Left forelimb (tissue), 1 donor: ENCODE results near the gene KNL1.
A peak's percentile ranks its signal among the peaks of the same experiment; 100 is the strongest.
"Not testable (repeated sequence)": the region's sequence is repeated elsewhere in the genome, so short reads cannot be mapped to it uniquely, and the experiment has no call there.

Experiments used
- DNase-seq: peaks from one replicate; pipeline ENCODE4 v3.0.0-alpha.2; 2018; ENCODE audit warnings: low spot score

The KNL1 gene

GRCh38 chr15:40584191-40584590 lies 9.9 kb upstream of the KNL1 start:
- no peak for DNase-seq

GRCh38 chr15:40590667-40591050 lies 3.4 kb upstream of the KNL1 start:
- DNase-seq = no peak

- no peak for DNase-seq
Observed at GRCh38 chr15:40591389-40591788, 2.7 kb upstream of the KNL1 start.

- DNase-seq = no peak
Observed at GRCh38 chr15:40593165-40593564, 884 bp upstream of the KNL1 start.

GRCh38 chr15:40594429-40594836 lies 384 bp downstream of the KNL1 start:
- peak; percentile 81 for DNase-seq

- no peak for DNase-seq
Observed at GRCh38 chr15:40595219-40595618, 1.2 kb downstream of the KNL1 start.

- no peak for DNase-seq
Observed at GRCh38 chr15:40595773-40596172, 1.7 kb downstream of the KNL1 start.

- DNase-seq = no peak
Observed at GRCh38 chr15:40597024-40597423, 3.0 kb downstream of the KNL1 start.

- DNase-seq = no peak
Observed at GRCh38 chr15:40598126-40598525, 4.1 kb downstream of the KNL1 start.

- no peak for DNase-seq
Observed at GRCh38 chr15:40598672-40599071, 4.6 kb downstream of the KNL1 start.

GRCh38 chr15:40600956-40601355 lies 6.9 kb downstream of the KNL1 start:
- DNase-seq = no peak

- no peak for DNase-seq
Observed at GRCh38 chr15:40603935-40604334, 9.9 kb downstream of the KNL1 start.

- no peak for DNase-seq
Observed at GRCh38 chr15:40613080-40613479, 19.0 kb downstream of the KNL1 start.

GRCh38 chr15:40618023-40618422 lies 24.0 kb downstream of the KNL1 start:
- DNase-seq = no peak

GRCh38 chr15:40618906-40619305 lies 24.9 kb downstream of the KNL1 start:
- no peak for DNase-seq

GRCh38 chr15:40623361-40623760 lies 29.3 kb downstream of the KNL1 start:
- no peak for DNase-seq

- no peak for DNase-seq
Observed at GRCh38 chr15:40630313-40630712, 36.3 kb downstream of the KNL1 start.

- DNase-seq = no peak
Observed at GRCh38 chr15:40633178-40633577, 39.1 kb downstream of the KNL1 start.

- DNase-seq = no peak
Observed at GRCh38 chr15:40637221-40637745, 43.2 kb downstream of the KNL1 start.

- DNase-seq = no peak
Observed at GRCh38 chr15:40639677-40640076, 45.6 kb downstream of the KNL1 start.

- DNase-seq = no peak
Observed at GRCh38 chr15:40647523-40647922, 53.5 kb downstream of the KNL1 start.

- DNase-seq = no peak
Observed at GRCh38 chr15:40650479-40650878, 56.4 kb downstream of the KNL1 start.

GRCh38 chr15:40660686-40661085 lies 66.6 kb downstream of the KNL1 start:
- DNase-seq = no peak

GRCh38 chr15:40664909-40665308 lies 70.9 kb downstream of the KNL1 start:
- DNase-seq = no peak

GRCh38 chr15:40676290-40676689 lies 82.2 kb downstream of the KNL1 start:
- DNase-seq = not testable (repeated sequence)
